NCI-H187 treated with DMSO at 0.1 percent for 48 hours (cell line): ENCODE data around the gene SENP1.
A peak's percentile ranks its signal among the peaks of the same experiment; 100 is the strongest.

Experiments
- DNase-seq: peaks from one replicate; lab custom pipeline; 2025; lab: John Stamatoyannopoulos, UW

SENP1 gene

DNA sequence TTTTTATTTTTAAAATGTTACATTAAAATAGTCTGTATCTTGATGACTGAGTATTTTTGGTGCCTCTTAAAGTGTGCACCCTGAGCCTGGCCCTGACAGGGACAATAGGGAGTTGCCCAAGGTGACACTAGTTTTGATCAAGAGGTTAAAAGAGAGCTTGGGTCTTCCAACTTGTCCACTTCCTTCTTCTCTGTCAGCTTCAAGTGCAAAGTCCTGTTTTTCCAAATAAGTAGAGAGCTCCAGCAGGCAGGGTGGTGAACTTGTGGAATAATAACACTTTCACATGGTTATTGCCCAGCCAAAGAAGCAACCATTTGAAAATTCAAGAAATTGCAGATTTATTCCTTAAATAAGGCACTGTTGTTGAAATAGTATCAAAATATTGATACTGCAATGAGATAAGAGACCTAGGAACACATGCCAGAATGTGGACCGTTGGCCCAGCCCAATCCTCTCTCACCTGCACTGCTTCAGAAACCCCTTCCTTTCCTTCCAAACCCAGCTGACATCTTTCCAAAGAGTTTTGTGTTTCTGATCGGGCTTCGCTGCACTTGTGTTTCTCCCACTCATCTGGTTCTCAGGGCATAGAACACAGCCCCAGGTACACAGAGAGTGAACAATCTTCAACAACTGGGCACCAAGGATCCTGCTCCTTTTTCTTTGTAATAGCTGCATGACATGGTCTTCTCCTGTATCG, 87.8 kb downstream of the SENP1 start:
- no peak for DNase-seq

DNA sequence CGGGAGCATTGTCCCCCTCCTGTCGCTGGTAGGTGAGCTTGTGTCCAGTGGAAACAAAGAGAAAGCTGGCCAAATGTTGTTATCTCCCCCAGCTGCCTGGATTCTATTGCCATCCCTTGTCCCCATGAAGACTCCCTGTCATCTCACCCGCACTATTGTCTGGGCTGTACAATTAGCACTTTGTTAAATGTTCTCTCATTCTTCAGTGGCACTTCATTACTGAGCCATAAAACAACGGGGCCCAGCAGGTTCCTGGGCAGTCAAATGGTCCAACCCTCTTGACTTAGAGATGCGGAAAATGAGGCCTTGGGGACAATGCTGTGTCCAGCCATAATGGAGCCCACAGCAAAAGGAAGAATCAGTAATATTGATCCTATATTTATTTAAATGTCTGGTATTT, 88.4 kb downstream of the SENP1 start:
- DNase-seq: no peak

DNA sequence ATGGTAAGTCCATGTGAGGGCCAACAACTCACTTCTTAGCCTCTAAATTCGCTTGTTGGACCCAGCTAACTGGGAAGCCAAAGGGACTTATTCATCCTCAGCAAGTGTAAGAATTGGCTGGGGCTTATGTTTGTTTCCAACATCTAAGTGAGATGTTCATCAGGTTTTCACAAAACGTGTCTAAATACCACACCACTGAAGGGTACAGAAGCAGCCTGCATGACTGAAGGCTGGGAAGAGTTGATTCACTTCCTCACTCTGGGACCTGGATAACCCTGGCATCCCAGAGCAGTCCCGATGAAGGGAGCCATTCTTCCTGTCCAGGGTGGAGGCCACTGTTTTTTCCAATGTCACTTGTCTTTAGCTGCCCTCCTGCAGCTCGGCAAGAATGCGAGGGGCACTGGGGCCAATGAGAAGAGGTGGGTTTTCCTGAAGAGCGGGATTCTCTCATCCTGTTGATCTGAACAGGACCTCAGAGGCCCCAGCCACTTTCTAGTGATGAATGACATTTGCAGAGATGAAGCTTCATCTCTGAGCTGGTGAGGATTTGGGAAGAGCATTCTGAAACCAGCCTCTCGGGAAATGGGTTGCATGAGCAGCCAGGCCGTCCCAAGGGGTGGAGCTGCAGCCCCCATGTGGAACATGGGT, 89.4 kb downstream of the SENP1 start:
- DNase-seq: no peak

DNA sequence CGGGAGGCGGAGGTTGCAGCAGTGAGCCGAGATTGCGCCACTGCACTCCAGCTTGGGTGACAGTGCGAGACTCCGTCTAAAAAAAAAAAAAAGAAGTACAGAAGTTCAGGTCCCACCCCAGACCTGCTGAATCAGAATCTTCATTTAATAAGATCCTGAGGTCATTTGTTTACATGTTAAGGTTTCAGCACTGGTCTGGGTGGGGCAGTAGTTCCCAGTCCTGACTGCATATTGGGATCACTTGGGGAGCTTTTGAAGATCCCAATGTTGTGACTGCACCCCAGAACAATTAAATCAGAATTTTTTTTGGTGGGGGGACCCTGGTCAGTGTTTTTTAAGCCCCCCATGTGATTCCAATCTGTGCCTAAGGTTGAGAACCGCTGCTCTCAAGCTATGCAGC, 89.9 kb downstream of the SENP1 start:
- no peak for DNase-seq

DNA sequence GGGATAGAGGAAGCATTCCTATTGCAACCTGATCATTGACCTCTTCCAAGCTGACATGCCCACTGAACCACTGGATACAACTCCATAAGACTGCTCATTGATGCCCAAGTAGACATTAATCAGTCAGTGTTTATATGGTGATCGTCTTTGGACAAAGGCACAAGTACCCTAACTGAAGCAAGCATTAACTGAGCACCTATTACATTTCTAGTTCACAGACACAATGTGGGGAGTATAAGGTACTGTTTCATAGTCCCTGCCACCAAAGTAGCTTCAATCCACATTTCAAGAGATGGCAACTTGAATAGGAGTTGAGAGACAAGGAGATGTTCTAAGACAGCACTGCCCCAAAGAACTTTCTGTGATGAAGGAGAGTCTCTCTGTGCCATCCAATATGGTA, 90.8 kb downstream of the SENP1 start:
- no peak for DNase-seq

DNA sequence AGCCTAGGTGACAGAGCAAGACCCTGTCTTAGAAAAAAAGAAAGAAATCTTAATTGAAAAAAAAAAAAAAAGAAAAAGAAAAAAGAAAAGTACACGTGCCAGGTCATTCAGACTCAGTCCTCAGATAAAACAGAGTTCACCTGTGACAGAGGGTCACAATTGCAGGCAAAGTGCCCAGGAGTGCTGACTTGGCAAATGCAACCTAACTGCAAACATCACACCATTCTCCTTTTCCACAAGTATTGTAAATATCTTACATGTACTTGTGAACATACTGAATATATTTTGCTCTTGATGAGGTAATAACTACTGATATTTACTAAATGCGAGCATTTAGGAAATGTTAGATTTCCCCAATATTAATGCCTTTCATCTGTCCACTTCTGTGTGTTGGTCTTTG, 92.6 kb downstream of the SENP1 start:
- DNase-seq: no peak

DNA sequence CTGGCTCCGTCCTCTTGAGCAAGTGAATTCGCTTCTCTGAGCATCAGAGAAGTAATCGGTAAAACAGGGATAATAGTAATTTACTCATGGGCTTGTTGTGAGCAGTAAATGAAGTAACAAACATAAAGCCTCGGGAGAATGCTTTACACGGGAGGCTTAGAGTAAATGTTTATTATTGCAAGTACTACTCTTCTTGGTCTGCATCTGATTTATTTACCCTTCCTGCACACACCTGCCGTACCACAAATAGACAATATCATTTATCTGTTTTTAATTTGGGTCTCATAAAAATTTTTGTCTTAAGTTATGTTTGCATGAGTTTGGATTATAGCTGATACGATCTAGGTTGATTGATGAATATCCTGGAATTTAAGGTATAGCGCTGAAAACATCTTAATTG, 93.8 kb downstream of the SENP1 start:
- no peak for DNase-seq

DNA sequence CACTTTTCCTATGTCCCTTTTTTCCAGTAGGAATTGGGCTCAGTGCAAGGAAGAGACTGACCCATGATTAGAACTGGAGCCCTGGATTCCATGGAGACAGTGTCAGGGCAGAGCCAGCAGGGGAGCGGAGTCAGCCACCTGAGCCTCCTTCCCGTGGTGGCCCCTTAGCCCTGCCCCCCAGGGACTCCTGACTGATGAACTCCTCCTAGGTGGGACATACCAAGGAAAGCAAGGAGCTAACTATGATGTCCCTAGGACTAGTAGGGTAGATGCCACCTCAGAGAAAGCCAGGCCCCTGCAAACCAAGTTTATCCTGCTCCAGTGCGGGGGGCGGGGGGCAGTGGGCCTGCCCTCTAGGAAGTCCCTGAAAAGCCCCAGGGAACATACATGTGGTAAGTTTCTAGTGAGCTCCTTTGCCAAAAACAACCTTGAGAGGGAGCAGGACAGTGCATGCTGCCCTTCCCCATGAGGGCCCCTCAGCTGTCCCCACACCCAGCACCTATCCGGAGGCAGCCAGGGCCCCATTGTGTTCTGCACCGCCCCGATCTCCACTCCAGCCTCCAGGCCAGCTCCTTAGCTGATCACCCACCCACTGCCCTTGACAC, 95.4 kb downstream of the SENP1 start:
- DNase-seq: no peak

DNA sequence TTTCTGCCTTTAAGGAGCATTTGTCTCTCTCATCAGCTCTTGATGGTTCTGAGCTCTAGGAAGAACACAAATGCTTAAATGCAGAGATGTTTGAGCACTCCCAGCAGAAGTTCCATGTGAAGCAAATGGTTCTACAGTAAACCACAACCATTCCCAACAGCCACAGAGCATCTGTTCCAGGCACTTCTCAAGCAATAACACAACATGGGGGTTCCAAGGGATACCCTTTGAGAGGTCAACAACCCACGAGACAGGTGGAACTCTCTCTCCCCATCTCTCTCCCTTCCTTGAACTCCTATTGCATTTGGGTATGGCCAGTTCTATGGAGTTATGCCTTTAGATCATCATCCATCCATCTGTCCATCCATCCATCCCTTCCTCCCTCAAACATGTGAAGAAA, 96.4 kb downstream of the SENP1 start:
- no peak for DNase-seq

DNA sequence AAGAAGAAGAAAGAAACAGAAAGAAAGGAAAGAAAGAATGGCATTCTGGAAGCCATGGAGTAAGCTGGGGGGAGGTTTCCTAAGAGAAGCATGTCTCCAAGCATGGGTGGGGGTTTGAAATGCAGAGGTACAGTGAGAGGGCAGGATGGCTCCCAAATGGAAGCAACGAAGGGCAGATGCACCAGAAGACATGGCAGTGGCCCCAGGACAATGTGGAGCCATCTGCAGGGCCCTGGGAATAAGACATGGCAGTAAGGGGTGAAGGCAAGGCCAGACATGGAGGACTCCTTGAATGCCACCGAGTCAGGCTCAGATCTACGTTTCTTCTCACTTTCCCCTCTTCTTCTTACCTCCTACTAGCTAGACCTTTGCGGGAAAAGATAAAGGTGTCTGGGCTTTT, 96.9 kb downstream of the SENP1 start:
- DNase-seq: no peak

DNA sequence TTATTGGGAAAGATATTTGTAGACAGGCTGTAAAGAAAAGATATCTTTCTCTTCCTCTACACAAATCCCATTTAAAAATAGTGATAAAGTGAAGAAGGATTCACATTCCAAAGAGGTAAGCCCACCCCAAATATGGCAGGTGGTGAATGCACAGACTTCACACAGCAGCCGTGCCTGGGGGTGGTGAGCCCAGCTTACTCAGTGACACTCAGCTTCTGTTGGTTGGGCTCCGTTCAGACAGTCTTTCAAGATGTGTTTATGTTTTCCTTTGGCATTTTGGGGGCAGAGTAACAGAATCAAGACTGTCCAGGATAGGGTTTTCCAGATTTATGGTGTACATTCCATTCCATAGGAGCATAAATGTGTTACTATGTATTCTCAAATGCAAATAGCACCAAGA, 97.5 kb downstream of the SENP1 start:
- DNase-seq: no peak

DNA sequence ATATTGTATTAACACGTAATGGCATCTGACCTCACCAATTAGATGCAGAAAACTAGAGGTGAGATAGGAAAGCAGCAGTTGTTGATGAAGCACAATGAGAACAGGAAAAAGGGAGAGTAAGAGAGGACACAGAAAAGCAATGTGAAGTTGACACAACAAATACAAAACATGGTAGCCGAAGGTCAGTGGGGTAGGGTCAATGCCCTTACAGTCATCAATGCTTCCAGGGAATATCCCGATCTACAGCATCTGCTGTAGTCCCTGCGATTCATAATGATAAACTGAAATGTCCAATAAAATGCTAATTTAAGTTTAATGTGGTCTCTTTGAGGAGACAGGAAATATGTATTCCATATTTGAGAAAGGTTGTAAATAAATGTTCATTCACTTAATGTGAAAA, 98.7 kb downstream of the SENP1 start:
- DNase-seq: no peak

DNA sequence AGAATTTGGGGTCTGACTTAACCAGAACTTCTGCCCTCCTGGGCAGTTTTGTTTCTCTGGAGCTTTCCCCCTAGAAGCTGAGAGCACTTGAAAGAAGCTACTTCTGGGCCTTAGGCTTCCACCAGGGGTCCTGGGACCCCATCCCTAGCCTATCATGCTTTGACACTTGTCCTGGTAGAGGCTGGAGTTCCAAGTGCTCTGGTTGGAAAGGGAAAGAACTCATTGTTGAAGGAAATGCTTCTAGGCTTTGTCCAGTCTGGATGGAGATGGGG, 100.2 kb downstream of the SENP1 start:
- no peak for DNase-seq

DNA sequence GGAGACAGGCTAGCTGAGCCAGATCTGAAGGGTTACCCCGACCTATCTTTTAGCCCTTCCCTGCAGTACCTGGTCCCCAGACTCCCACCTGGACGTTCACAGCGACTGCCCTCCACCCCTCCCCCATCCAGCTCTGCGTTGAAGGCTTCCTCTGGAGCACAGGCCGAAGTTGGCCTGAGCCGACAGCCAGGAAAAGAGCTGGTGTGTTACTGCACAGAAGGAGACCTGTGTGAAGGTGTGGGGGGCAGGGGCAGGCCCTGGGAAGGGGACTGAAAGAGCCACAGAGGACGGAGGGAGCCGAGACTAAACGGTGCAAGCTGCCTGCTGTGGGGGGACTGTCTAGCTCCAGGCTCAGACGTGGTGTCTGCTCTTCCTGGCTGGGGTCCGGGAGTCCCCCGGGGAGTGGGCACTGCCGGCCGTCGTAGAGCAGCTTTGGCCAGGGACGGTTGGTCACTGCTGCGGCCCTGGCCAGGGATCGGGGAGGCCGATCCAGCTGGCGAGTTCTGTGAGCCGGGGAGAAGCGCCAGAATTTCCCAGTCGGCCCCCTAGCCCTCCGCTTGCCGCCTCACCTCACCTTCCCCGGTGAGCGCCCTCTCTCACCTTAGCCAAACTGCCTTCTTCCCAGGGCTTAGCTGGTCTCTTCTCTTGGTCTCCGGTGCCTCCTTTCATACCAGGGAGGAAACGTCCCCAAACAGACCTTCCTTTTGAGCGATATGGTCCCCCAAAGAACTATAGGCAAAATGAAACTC, 100.7 kb downstream of the SENP1 start:
- DNase-seq: no peak

DNA sequence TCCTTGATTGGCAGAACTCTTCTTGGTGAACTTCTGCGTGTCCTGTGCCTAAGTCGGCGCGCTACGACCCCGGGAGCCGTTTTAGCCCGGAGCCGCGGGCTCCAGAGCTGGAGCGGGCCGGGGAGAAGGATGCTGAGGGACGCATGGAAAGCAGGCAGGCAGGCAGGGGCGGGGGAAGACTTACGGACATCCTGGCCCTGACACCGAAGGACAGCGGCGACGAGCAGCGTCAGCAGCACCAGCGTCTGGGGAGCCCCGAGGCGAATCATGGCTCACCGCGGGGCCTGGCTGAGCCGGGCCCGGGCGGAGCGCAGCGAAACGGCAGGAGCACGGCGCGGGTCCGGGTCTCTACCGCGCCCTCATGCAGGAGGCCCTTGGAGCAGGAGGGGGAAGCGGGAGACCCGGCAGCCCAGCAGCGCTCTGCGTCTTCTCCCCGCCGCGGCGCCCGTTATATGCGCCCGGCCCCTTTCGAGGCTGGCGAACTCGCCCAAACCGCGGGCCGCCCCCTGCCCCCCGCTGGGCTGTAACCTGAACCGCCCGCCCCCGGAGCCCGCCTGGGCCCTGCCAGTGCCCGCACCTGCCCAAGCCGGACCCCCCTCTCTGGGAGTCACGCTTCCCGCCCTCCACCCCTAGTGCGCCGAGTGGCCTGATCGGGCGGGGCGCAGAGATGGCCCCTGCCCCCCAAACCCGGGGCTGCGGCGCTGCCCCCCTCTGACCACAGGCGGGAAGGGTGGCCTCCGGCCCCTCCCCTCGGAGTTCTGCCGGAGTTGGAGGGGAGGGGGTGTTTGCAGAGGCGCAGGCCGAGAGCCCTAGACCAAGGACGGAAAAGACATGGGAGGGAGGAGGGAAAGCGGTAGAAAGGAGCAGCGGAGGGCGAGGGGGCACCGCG, 101.6 kb downstream of the SENP1 start, which contains the start of gene COL2A1:
Gene COL2A1, minus strand, starts transcription at position 424 of the 889 bp plus-strand sequence. Its CDS starts 155 bp downstream, at position 269.
- DNase-seq: no peak

DNA sequence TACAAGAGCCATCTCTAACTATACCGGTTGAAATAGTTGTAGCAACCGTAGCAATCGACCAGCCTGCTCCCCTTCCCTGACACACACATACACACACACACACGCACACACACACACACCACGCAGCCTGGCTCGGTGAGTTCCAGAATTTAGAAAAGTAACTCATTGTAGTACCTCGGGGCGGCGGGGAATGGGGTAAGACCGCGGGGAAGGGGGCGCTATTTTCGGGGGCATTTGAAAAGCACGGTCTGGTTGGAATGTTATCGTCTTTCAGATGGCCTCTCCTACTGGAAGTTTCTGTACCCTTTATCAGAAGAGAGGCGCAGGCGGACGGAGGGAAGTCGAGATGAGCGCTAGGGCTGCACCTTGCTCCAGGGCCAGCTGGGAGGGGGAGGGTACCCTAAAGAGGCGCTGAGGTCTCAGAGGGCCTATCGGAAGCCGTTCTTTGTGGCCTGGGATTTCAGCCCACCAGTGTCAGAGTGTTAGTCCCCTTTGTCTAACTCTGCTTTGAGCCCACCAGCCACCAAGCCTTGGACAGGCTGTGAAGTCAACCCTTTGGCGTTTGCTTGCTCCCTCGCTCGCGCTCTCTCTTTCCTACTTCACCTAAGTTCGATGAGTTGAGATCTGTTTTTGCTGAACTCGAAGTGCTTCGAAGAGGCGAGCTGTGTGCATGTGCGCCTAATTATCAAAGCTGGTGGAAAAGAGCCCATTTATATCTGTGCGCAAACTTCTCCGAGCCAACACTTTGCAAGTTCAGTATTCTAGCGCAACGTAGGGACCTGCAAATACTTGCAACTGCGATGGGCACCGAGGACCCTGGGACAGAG, 102.4 kb downstream of the SENP1 start:
- DNase-seq: no peak

DNA sequence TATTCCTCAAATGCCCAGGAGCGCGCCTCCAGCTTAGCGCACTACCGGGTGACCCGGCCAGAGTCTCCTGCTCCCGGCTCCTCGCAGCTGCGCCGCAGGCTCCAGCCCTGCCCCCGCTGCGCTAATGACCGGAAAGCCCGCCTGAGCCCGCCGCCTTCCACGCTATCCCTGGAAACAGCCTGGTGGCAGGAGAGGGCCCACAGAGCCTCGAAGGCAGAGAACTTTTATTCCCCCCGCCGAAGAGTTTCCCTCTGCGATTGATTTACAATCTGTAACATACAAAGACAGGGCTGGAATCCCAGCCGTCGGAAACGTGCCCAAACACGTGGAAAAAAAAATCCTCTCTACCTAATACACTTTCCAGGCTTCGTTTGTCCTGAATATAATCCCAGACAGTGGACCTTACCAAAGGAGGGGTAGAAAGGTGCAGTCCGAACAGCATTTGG, 103.1 kb downstream of the SENP1 start:
- no peak for DNase-seq

DNA sequence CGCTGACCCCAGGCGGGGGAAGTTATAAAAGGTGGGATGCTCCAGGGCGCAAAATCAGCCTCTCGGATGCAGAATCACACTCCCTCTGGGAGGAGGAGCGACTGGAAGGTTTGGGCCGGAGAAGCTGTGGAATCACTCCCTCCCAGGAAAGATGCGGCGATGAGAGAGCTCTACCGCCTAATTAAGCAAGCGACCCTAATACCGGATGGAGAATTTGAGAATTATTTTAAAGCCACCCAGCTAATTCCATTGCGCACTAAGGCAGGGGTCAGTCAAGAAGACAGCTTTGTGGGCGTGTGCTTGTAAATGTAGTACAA, 103.5 kb downstream of the SENP1 start:
- no peak for DNase-seq

DNA sequence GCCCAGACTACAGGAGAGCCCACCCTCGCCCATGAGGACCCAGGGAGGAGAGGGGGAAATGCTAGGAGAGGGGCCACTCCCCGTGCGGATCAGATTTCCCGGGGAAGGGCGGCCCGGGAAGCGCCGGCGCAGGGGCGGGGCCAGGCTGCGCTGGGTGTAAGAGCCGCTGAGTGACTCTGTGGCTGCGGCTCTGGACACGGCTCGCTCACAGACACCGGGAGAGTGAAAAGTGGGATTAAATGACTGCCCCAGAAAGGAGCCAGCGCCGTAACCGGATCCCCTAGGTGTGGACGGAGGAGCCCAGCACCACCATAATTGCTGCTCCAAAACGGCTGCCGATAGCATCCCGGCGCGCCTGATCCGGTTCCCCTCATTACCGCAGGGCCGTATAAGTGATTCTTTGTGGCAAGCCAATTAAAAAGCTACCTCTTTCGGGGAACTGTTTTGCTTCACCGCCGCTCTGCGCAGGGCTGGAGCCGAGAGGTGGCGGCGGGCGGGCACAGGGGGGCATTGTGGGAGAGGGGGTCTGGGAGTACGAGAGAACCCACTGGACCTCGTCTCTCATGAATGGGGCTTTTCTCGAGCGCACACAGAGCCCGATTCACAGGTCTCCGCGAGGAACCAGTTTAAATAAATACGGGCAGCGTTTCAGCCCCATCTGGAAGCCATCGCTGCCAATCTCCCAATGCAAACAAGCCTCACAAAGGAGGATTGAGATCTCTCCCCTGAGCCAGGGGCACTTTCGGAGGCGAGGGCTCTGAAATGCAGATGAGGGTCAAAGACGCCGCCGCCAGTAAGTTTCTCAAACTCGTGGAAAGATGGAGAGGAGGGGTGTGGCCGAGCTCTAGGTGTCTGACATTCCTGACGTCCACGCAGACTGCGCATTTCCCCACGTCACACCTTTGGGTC, 104.1 kb downstream of the SENP1 start:
- no peak for DNase-seq

DNA sequence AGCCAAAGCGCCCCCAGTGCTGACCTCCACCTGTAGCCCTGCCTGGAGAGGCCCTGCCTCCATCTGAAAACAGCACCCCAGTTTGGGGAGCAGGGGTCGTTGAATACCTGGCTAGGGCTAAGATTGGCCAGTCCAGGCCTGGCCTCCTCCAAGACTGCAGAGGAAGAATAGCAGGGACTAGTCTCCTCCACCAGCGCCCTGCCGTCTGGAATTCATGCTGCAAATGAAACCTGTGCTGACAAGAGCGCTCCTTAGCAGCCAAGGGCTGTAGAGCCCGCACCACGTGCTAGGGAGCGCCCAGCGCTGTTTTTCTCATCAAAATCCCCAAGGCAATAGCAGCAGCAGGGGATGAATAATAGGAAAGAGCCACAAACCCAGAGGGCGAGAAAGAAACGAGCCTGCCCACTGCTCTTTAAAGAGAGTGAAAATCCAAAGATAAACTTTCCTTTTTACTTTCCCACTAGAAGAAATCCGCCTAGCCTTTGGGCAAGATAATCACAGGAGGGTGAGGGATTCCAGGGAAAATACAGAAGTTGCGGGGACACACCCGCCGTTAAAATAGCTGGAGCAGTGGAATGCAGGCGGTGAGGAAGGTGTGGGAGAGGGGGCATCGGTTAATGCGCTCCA, 104.9 kb downstream of the SENP1 start:
- DNase-seq: peak; percentile 29
